ENCODE measurements around the gene GPSM3. TPM values are rescaled to one million over a fixed set of nuclear protein-coding genes. Genes with fewer than 3 reads are reported as not detected.
A peak's percentile ranks its signal among the peaks of the same experiment; 100 is the strongest.

The GPSM3 gene
- total and polyA plus RNA-seq, 2 of the 13 experiments (the other 11 are each of a cell fraction or from before 2014, with no cell fraction given), result 0.18 to 6.2 TPM

DNA sequence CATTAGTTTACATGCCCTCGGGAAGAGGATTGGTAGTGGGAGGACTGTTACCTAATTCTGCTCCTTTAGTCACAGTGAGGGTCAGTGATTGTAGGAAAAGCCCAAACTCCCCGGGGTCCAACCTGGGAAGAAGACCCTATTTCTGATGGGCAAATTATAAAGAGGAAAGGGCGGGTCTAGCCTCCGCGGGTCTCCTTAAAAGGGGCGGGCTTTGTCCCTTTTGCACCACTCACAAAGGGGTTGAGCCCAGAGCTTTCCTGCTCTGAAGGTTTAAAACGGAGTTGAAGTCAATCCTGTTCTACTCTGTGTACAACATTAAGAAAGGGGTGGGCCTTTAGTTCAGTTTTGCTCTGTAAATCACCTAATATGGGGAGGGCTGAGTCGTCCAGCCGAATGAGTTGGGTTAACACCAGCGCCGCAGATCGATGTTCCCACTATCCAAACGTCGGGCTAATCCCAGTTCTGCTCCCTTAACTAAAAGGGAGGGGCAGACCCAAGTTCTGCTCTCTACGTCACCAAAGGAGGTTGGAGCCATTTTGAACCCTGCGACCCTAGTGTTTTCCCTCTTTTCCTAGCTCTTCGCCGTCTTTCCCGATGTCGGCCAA lies 15.2 kb downstream of the GPSM3 start (continued):
- TF ChIP-seq ZNF740 (CRISPR knock-in tag; IDR thresholded peaks at IDR 0.05) (no peak), ZNF7 (CRISPR knock-in tag; IDR thresholded peaks at IDR 0.05) (no peak), ZNF564 (CRISPR knock-in tag; IDR thresholded peaks at IDR 0.05) (no peak), ZNF20 (CRISPR knock-in tag; IDR thresholded peaks at IDR 0.05) (no peak), SNRNP70 (IDR thresholded peaks at IDR 0.05; ENCODE audit: low read depth, low read length) (no peak), SMAD3 (CRISPR knock-in tag; IDR thresholded peaks at IDR 0.05) (no peak), SMYD3 (CRISPR knock-in tag; IDR thresholded peaks at IDR 0.05) (no peak), PPARG (CRISPR knock-in tag; conservative IDR thresholded peaks at IDR 0.05) (peak; percentile 27; the same call in 1 of the 2 replicates), IKZF4 (CRISPR knock-in tag; IDR thresholded peaks at IDR 0.05; ENCODE audit: borderline replicate concordance, low read depth, not compliant biosample characterization) (no peak), NR1H2 (CRISPR knock-in tag; IDR thresholded peaks at IDR 0.05; ENCODE audit: borderline replicate concordance, low read depth) (no peak), ELF1 (CRISPR knock-in tag; IDR thresholded peaks at IDR 0.05) (no peak), CERS6 (CRISPR knock-in tag; IDR thresholded peaks at IDR 0.05) (no peak), MXD4 (CRISPR knock-in tag; IDR thresholded peaks at IDR 0.05) (no peak), DZIP1 (CRISPR knock-in tag; IDR thresholded peaks at IDR 0.05) (no peak), AKAP8 (CRISPR knock-in tag; IDR thresholded peaks at IDR 0.05) (no peak), SMC3 (IDR thresholded peaks at IDR 0.05; ENCODE audit: low read length) (no peak), ZNF773 (CRISPR knock-in tag; IDR thresholded peaks at IDR 0.05; ENCODE audit: borderline replicate concordance) (no peak)
- TF ChIP-seq, protein P1, sequence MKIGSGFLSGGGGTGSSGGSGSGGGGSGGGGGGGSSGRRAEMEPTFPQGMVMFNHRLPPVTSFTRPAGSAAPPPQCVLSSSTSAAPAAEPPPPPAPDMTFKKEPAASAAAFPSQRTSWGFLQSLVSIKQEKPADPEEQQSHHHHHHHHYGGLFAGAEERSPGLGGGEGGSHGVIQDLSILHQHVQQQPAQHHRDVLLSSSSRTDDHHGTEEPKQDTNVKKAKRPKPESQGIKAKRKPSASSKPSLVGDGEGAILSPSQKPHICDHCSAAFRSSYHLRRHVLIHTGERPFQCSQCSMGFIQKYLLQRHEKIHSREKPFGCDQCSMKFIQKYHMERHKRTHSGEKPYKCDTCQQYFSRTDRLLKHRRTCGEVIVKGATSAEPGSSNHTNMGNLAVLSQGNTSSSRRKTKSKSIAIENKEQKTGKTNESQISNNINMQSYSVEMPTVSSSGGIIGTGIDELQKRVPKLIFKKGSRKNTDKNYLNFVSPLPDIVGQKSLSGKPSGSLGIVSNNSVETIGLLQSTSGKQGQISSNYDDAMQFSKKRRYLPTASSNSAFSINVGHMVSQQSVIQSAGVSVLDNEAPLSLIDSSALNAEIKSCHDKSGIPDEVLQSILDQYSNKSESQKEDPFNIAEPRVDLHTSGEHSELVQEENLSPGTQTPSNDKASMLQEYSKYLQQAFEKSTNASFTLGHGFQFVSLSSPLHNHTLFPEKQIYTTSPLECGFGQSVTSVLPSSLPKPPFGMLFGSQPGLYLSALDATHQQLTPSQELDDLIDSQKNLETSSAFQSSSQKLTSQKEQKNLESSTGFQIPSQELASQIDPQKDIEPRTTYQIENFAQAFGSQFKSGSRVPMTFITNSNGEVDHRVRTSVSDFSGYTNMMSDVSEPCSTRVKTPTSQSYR (CRISPR knock-in tag; IDR thresholded peaks at IDR 0.05; ENCODE audit: borderline replicate concordance), result no peak
- TF ChIP-seq, protein P2, sequence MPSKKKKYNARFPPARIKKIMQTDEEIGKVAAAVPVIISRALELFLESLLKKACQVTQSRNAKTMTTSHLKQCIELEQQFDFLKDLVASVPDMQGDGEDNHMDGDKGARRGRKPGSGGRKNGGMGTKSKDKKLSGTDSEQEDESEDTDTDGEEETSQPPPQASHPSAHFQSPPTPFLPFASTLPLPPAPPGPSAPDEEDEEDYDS (CRISPR knock-in tag; IDR thresholded peaks at IDR 0.05), result peak; percentile 66
- TF ChIP-seq, protein P3, sequence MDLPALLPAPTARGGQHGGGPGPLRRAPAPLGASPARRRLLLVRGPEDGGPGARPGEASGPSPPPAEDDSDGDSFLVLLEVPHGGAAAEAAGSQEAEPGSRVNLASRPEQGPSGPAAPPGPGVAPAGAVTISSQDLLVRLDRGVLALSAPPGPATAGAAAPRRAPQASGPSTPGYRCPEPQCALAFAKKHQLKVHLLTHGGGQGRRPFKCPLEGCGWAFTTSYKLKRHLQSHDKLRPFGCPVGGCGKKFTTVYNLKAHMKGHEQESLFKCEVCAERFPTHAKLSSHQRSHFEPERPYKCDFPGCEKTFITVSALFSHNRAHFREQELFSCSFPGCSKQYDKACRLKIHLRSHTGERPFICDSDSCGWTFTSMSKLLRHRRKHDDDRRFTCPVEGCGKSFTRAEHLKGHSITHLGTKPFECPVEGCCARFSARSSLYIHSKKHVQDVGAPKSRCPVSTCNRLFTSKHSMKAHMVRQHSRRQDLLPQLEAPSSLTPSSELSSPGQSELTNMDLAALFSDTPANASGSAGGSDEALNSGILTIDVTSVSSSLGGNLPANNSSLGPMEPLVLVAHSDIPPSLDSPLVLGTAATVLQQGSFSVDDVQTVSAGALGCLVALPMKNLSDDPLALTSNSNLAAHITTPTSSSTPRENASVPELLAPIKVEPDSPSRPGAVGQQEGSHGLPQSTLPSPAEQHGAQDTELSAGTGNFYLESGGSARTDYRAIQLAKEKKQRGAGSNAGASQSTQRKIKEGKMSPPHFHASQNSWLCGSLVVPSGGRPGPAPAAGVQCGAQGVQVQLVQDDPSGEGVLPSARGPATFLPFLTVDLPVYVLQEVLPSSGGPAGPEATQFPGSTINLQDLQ (CRISPR knock-in tag; IDR thresholded peaks at IDR 0.05), result no peak
